HEK293 (cell line): ENCODE measurements around the gene PCBD1.

ENCODE experiments used
- CTCF ChIA-PET: fragments of 350-600 bp; formaldehyde crosslinking; extraction: SDS; loops from one replicate; lab custom pipeline; 2021; ENCODE audit warnings: antibody characterized with exemption; lab: Yijun Ruan, JAX
- POLR2A ChIA-PET: fragments of 300-600 bp; formaldehyde crosslinking; extraction: SDS; loops from one replicate; lab custom pipeline; 2020; ENCODE audit warnings: antibody characterized with exemption, inconsistent platforms; lab: Yijun Ruan, JAX
- H3K27ac ChIP-seq: fragments of 200-500 bp; sonication (Bioruptor generic); 2 replicates; pipeline ENCODE4 v1.5.1; 2014; ENCODE audit warnings: low read depth, low read length, control low read depth, inconsistent platforms; ENCODE audit errors: extremely low read depth
- H3K36me3 ChIP-seq, 2 experiments: fragments of 200-500 bp in 1 of 2; sonication (Bioruptor generic) in 1 of 2; 1 replicate in 1 of 2; 2 replicates in 1 of 2; pipeline ENCODE4 v1.5.1; 2014 to 2017; ENCODE audit warnings: inconsistent platforms in 2 of 2, low read length in 2 of 2; ENCODE audit not compliant: control insufficient read depth in 2 of 2, insufficient read depth in 1 of 2
- H3K4me1 ChIP-seq: fragments of 200-500 bp; sonication (Bioruptor generic); 2 replicates; pipeline ENCODE4 v1.5.1; 2014; ENCODE audit warnings: mild to moderate bottlenecking, low read length, inconsistent platforms; ENCODE audit not compliant: control insufficient read depth, insufficient read depth
- H3K4me3 ChIP-seq: 2 replicates; pipeline ENCODE4 v1.5.1; 2011; ENCODE audit warnings: low read depth, mild to moderate bottlenecking, control low read depth, low read length, moderate library complexity
- H3K9me3 ChIP-seq: fragments of 200-500 bp; sonication (Bioruptor generic); 2 replicates; pipeline ENCODE4 v1.5.1; 2014; ENCODE audit warnings: low read depth, low read length, inconsistent platforms; ENCODE audit not compliant: control insufficient read depth, insufficient read depth
- BCL11A ChIP-seq: fragments of 450-650 bp; formaldehyde crosslinking; IDR thresholded peaks from 2 replicates; pipeline ENCODE4 v1.5.1; 2016; ENCODE audit warnings: low read depth, missing biosample characterization, missing genetic modification characterization
- HOXA7 ChIP-seq: sonication (generic); formaldehyde crosslinking; IDR thresholded peaks from 2 replicates; pipeline ENCODE4 v1.8.1; 2022; ENCODE audit warnings: missing genetic modification reagents, borderline replicate concordance
- IKZF3 ChIP-seq: fragments of 450-650 bp; IDR thresholded peaks from 2 replicates; pipeline ENCODE4 v1.5.0; 2018; ENCODE audit warnings: missing biosample characterization, mild to moderate bottlenecking, missing genetic modification characterization, moderate library complexity
- PRDM1 ChIP-seq: fragments of 450-650 bp; formaldehyde crosslinking; IDR thresholded peaks from 2 replicates; pipeline ENCODE4; 2016; ENCODE audit warnings: missing biosample characterization, missing genetic modification characterization
- SETDB1 ChIP-seq: IDR thresholded peaks from one replicate; pipeline ENCODE4 v1.6.1; 2017; ENCODE audit warnings: mild to moderate bottlenecking, low read length, moderate library complexity, mixed read lengths; ENCODE audit not compliant: insufficient read length
- YY2 ChIP-seq: fragments of 450-650 bp; formaldehyde crosslinking; IDR thresholded peaks from 2 replicates; pipeline ENCODE4 v1.5.1; 2016; ENCODE audit warnings: missing biosample characterization, missing genetic modification characterization
- ZBTB20 ChIP-seq: fragments of 450-650 bp; formaldehyde crosslinking; IDR thresholded peaks from 2 replicates; pipeline ENCODE4 v1.5.1; 2016; ENCODE audit warnings: missing biosample characterization, missing genetic modification characterization
- ZNF133 ChIP-seq: fragments of 450-650 bp; formaldehyde crosslinking; IDR thresholded peaks from 2 replicates; pipeline ENCODE4 v1.5.1; 2016; ENCODE audit warnings: missing biosample characterization, missing genetic modification characterization
- ZNF138 ChIP-seq: fragments of 450-650 bp; formaldehyde crosslinking; IDR thresholded peaks from 2 replicates; pipeline ENCODE4 v1.5.1; 2016; ENCODE audit warnings: missing biosample characterization, missing genetic modification characterization, borderline replicate concordance
- ZNF169 ChIP-seq: fragments of 450-650 bp; formaldehyde crosslinking; IDR thresholded peaks from 2 replicates; pipeline ENCODE4 v1.5.1; 2016; ENCODE audit warnings: missing biosample characterization, missing genetic modification characterization
- ZNF266 ChIP-seq: fragments of 450-650 bp; formaldehyde crosslinking; IDR thresholded peaks from 2 replicates; pipeline ENCODE4 v1.5.1; 2016; ENCODE audit warnings: missing biosample characterization, missing genetic modification characterization, low read depth
- ZNF449 ChIP-seq: fragments of 450-650 bp; formaldehyde crosslinking; IDR thresholded peaks from 2 replicates; pipeline ENCODE4 v1.5.1; 2017; ENCODE audit warnings: missing biosample characterization, mild to moderate bottlenecking, missing genetic modification characterization, moderate library complexity
- ZNF791 ChIP-seq: fragments of 450-650 bp; formaldehyde crosslinking; IDR thresholded peaks from 2 replicates; pipeline ENCODE4 v1.5.1; 2016; ENCODE audit warnings: missing biosample characterization, missing genetic modification characterization
- ZSCAN23 ChIP-seq: fragments of 450-650 bp; formaldehyde crosslinking; IDR thresholded peaks from 2 replicates; pipeline ENCODE4 v1.5.1; 2016; ENCODE audit warnings: missing biosample characterization, missing genetic modification characterization
- ZXDB ChIP-seq: fragments of 450-650 bp; formaldehyde crosslinking; IDR thresholded peaks from 2 replicates; pipeline ENCODE4 v1.5.1; 2016; ENCODE audit warnings: missing biosample characterization, missing genetic modification characterization

PCBD1 gene

GRCh38 chr10:70838270-70838805, 50.0 kb downstream of the PCBD1 start:
- Histone ChIP-seq H3K27ac (no peak overlapping the region), H3K4me3 (no peak overlapping the region), H3K36me3 (peaks cover 5 to 20% of the 10 kb centered on the region in 2 experiments; a peak in 2 of 3 replicates), H3K4me1 (no peaks in the 10 kb centered on the region), H3K9me3 (no peaks in the 10 kb centered on the region)
- TF ChIP-seq ZNF133 (tag by site-specific recombination) (no peak), ZSCAN23 (tag by site-specific recombination) (no peak), IKZF3 (no peak), ZNF791 (no peak), ZNF449 (tag by site-specific recombination) (no peak), BCL11A (tag by site-specific recombination) (no peak), ZNF138 (tag by site-specific recombination) (no peak)
- POLR2A ChIA-PET, result interaction anchor here (0.6 to 1.3 kb wide), 2 partner anchors 9 to 1028 kb away, joined by 3 to 4 read pairs; no protein-coding TSS in a partner anchor
- CTCF ChIA-PET, result no interaction called here

- no peaks in the 10 kb centered on the region for H3K9me3 ChIP-seq
- TF ChIP-seq ZNF169 (tag by site-specific recombination) (no peak), YY2 (tag by site-specific recombination) (no peak), ZNF266 (tag by site-specific recombination) (no peak), SETDB1 (peak; percentile 60)
- TF ChIP-seq, all 188 proteins: peak for 1
- Histone ChIP-seq H3K4me1 (no peaks in the 10 kb centered on the region; the same call in 1 of the 2 replicates), H3K36me3 (peaks cover 5 to 19% of the 10 kb centered on the region in 2 experiments; a peak in 2 of 3 replicates), H3K4me3 (no peak overlapping the region), H3K27ac (no peak overlapping the region)
- ChIA-PET CTCF (no interaction called here), POLR2A (no interaction called here)
These were observed 50.7 kb downstream of the PCBD1 start for GRCh38 chr10:70837660-70838059.

- TF ChIP-seq PRDM1 (tag by site-specific recombination) (peak; percentile 92), ZXDB (tag by site-specific recombination) (no peak)
- CTCF ChIA-PET, result no interaction called here
- H3K27ac ChIP-seq, result no peak overlapping the region
- H3K36me3 ChIP-seq, result peaks cover 5 to 18% of the 10 kb centered on the region in 2 experiments; a peak in 2 of 3 replicates
- no peak overlapping the region for H3K4me3 ChIP-seq
- no peaks in the 10 kb centered on the region for H3K9me3 ChIP-seq
- POLR2A ChIA-PET, result interaction anchor here (1.0 to 1.4 kb wide), 2 partner anchors 11 to 19 kb away, joined by 3 to 4 read pairs; no protein-coding TSS in a partner anchor
- H3K4me1 ChIP-seq, result no peaks in the 10 kb centered on the region; the same call in 1 of the 2 replicates
These were observed 52.0 kb downstream of the PCBD1 start for GRCh38 chr10:70836319-70836718.

DNA sequence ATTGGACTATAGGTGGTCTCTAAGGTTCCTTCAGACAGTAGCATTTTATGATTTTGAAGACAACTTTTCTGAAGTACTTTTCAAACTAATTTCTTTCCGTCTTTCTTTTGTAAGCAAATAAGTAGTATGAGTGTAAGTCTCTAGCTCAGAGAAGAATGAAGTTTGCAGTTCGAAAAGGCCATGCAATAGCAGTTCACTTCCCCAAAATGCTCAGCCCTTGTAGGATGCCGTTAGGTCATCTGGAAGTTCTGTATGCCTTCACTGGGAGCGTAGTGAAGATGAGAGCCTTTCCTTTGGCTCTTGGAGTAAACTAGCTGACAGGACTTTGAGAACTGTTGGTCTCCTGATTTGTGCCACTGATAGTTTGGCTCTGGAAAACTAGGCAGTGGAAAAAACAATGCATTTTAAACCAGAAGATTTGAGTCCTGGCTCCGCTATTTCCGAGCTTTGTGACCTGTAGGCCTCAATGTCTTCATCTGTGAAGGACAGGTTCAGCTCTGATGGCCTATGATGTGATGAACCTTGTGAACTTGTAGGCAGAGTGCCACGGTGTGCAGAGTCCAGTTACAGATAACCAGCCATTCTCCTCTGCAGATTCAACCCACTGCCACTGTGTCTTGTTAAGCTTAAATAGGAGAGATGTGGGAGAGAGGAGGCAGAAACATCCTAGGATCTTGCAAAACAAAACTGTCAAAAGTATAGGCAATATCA, 53.8 kb downstream of the PCBD1 start:
- Histone ChIP-seq H3K9me3 (no peaks in the 10 kb centered on the region), H3K27ac (no peak overlapping the region), H3K36me3 (peaks cover 5 to 16% of the 10 kb centered on the region in 2 experiments; a peak in 2 of 3 replicates), H3K4me3 (no peak overlapping the region), H3K4me1 (no peaks in the 10 kb centered on the region; the same call in 1 of the 2 replicates)
- ChIA-PET POLR2A (no interaction called here), CTCF (interaction anchor here (0.6 kb wide), 1 partner anchor 863 kb away, joined by 4 read pairs; no protein-coding TSS in a partner anchor)
- TF ChIP-seq HOXA7, result no peak
- no peak for TF ChIP-seq ZNF133 (tag by site-specific recombination)
- no peak for TF ChIP-seq ZBTB20 (tag by site-specific recombination)
